HK-2 (cell line): ENCODE measurements around the gene WWOX.

Experiments used
- DNase-seq: peaks from one replicate; pipeline ENCODE4 v3.0.0-alpha.2; 2018; ENCODE audit not compliant: unreplicated experiment

WWOX gene

GRCh38 chr16:78225919-78226318 is 126.5 kb downstream of the WWOX start:
- no peak for DNase-seq

GRCh38 chr16:78227855-78228254 is 128.4 kb downstream of the WWOX start:
- DNase-seq = no peak

- DNase-seq = no peak
Observed at GRCh38 chr16:78228704-78229103, 129.2 kb downstream of the WWOX start.

- DNase-seq = no peak
Observed at GRCh38 chr16:78230832-78231231, 131.4 kb downstream of the WWOX start.

GRCh38 chr16:78235168-78235800 is 135.8 kb downstream of the WWOX start:
- DNase-seq = peak; percentile 69

- no peak for DNase-seq
Observed at GRCh38 chr16:78235876-78236275, 136.4 kb downstream of the WWOX start.

GRCh38 chr16:78237841-78238240 is 138.4 kb downstream of the WWOX start:
- no peak for DNase-seq

- no peak for DNase-seq
Observed at GRCh38 chr16:78240459-78241222, 141.2 kb downstream of the WWOX start.

GRCh38 chr16:78242239-78242630 is 142.8 kb downstream of the WWOX start:
- no peak for DNase-seq

GRCh38 chr16:78244131-78244895 is 144.9 kb downstream of the WWOX start:
- DNase-seq = no peak

- DNase-seq = no peak
Observed at GRCh38 chr16:78246559-78246958, 147.1 kb downstream of the WWOX start.

GRCh38 chr16:78249056-78249455 is 149.6 kb downstream of the WWOX start:
- DNase-seq = no peak

GRCh38 chr16:78249832-78250231 is 150.4 kb downstream of the WWOX start:
- no peak for DNase-seq

- no peak for DNase-seq
Observed at GRCh38 chr16:78251115-78251514, 151.7 kb downstream of the WWOX start.

GRCh38 chr16:78252757-78253156 is 153.3 kb downstream of the WWOX start:
- no peak for DNase-seq

- DNase-seq = no peak
Observed at GRCh38 chr16:78254841-78255240, 155.4 kb downstream of the WWOX start.

GRCh38 chr16:78256686-78257375 is 157.4 kb downstream of the WWOX start:
- no peak for DNase-seq

- DNase-seq = no peak
Observed at GRCh38 chr16:78257376-78257728, 157.9 kb downstream of the WWOX start.

GRCh38 chr16:78258375-78259065 is 159.1 kb downstream of the WWOX start:
- DNase-seq = no peak

GRCh38 chr16:78259873-78260272 is 160.4 kb downstream of the WWOX start:
- no peak for DNase-seq

GRCh38 chr16:78264642-78265041 is 165.2 kb downstream of the WWOX start:
- DNase-seq = no peak

GRCh38 chr16:78269256-78269655 is 169.8 kb downstream of the WWOX start:
- no peak for DNase-seq
